Nephron (organoid): ENCODE data around the gene ITGB7.

Experiments
- H3K27ac Mint-ChIP-seq, 3 experiments: 2 replicates each; pipeline ENCODE4 v1.8.0; 2020; ENCODE audit warnings: mixed read lengths in 3 of 3, mild to moderate bottlenecking in 2 of 3, moderate library complexity in 1 of 3
- H3K27me3 Mint-ChIP-seq: 2 replicates; pipeline ENCODE4 v1.8.0; 2021; ENCODE audit warnings: low read depth, mild to moderate bottlenecking, moderate library complexity, mixed read lengths
- H3K36me3 Mint-ChIP-seq: 2 replicates; pipeline ENCODE4 v1.8.0; 2020; ENCODE audit warnings: low read depth, mixed read lengths
- H3K4me1 Mint-ChIP-seq: 2 replicates; pipeline ENCODE4 v1.8.0; 2020; ENCODE audit warnings: mixed read lengths
- H3K4me3 Mint-ChIP-seq, 3 experiments: 2 replicates each; pipeline ENCODE4 v1.8.0; 2020; ENCODE audit warnings: mild to moderate bottlenecking in 3 of 3, mixed read lengths in 3 of 3, moderate library complexity in 2 of 3
- H3K9me3 Mint-ChIP-seq: 2 replicates; pipeline ENCODE4 v1.8.0; 2020; ENCODE audit warnings: mixed read lengths
- CTCF ChIP-seq, 3 experiments: fragments of 200-600 bp; sonication (generic); IDR thresholded peaks; one replicate each; pipeline ENCODE4 v1.5.0; 2021; ENCODE audit warnings: antibody characterized with exemption in 3 of 3; ENCODE audit not compliant: unreplicated experiment in 3 of 3

The ITGB7 gene

DNA sequence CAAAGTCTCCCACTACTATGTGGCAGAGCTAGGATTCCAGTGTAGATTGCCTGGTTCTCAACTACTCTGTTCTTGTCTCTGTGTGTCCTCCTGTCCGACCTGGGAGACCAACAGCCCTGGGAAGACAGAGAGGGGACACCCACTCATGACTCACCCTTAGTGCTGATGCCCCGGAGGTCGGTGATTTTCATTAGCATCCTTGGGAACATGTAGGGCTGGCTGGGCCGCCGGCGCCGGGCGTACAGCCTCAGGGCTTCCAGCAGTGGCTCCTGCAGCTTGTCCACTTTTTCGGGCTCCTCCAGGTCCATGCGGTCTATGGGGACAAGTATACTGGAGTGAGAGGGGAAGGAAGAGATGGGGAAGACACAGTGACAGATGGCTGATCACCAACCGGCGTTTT lies 5.9 kb upstream of the ITGB7 start:
- Mint-ChIP-seq H3K4me3 (no peak overlapping the region), H3K9me3 (no peaks in the 10 kb centered on the region), H3K4me1 (peaks cover 24% of the 10 kb centered on the region), H3K27me3 (no peaks in the 10 kb centered on the region), H3K36me3 (peaks cover 27% of the 10 kb centered on the region), H3K27ac (no peak overlapping the region)
- no peak for TF ChIP-seq CTCF (IDR thresholded peaks at IDR 0.05; ENCODE audit: unreplicated experiment in 3 of 3)

- Mint-ChIP-seq H3K9me3 (no peaks in the 10 kb centered on the region), H3K4me3 (no peak overlapping the region), H3K36me3 (peaks cover 27% of the 10 kb centered on the region), H3K27ac (no peak overlapping the region), H3K4me1 (peaks cover 14% of the 10 kb centered on the region), H3K27me3 (no peaks in the 10 kb centered on the region)
- TF ChIP-seq CTCF (IDR thresholded peaks at IDR 0.05; ENCODE audit: unreplicated experiment in 3 of 3): peak in 1 of 3 experiments; percentile 31
Observed at GRCh38 chr12:53211476-53212381, 4.7 kb upstream of the ITGB7 start.

- Mint-ChIP-seq H3K36me3 (peaks cover 27% of the 10 kb centered on the region), H3K9me3 (no peaks in the 10 kb centered on the region), H3K27me3 (no peaks in the 10 kb centered on the region), H3K27ac (no peak overlapping the region), H3K4me3 (no peak overlapping the region), H3K4me1 (peaks cover 7% of the 10 kb centered on the region)
- no peak for TF ChIP-seq CTCF (IDR thresholded peaks at IDR 0.05; ENCODE audit: unreplicated experiment in 3 of 3)
Observed at GRCh38 chr12:53210843-53211242, 3.8 kb upstream of the ITGB7 start.

GRCh38 chr12:53208877-53209463 lies 1.9 kb upstream of the ITGB7 start:
- H3K9me3 Mint-ChIP-seq: no peaks in the 10 kb centered on the region
- no peak for TF ChIP-seq CTCF (IDR thresholded peaks at IDR 0.05; ENCODE audit: unreplicated experiment in 3 of 3)
- peaks cover 7% of the 10 kb centered on the region for H3K4me1 Mint-ChIP-seq
- H3K27me3 Mint-ChIP-seq: no peaks in the 10 kb centered on the region
- no peak overlapping the region for H3K4me3 Mint-ChIP-seq
- no peak overlapping the region for H3K27ac Mint-ChIP-seq
- peaks cover 17% of the 10 kb centered on the region for H3K36me3 Mint-ChIP-seq

- H3K4me3 Mint-ChIP-seq: no peak overlapping the region
- no peaks in the 10 kb centered on the region for H3K9me3 Mint-ChIP-seq
- H3K36me3 Mint-ChIP-seq: peaks cover 17% of the 10 kb centered on the region
- H3K27ac Mint-ChIP-seq: no peak overlapping the region
- no peaks in the 10 kb centered on the region for H3K27me3 Mint-ChIP-seq
- H3K4me1 Mint-ChIP-seq: peaks cover 7% of the 10 kb centered on the region
- no peak for TF ChIP-seq CTCF (IDR thresholded peaks at IDR 0.05; ENCODE audit: unreplicated experiment in 3 of 3)
Observed at GRCh38 chr12:53208435-53208834, 1.4 kb upstream of the ITGB7 start.
